Upper lobe of right lung (tissue), 1 donor: ENCODE data around the gene CDH15. TPM values are rescaled to one million over a fixed set of nuclear protein-coding genes. Genes with fewer than 3 reads are reported as not detected.

Experiments used
- ATAC-seq: fragments of 200-7000 bp; cut with Tn5 transposase; one replicate; pipeline ENCODE4 v1.9.1; 2020; ENCODE audit warnings: mild to moderate bottlenecking, moderate library complexity
- DNase-seq: peaks from one replicate; pipeline ENCODE4 v3.0.0-alpha.2; 2020
- H3K27ac ChIP-seq: fragments of 200-600 bp; one replicate; pipeline ENCODE4 v1.8.0; 2022
- H3K27me3 ChIP-seq: fragments of 200-600 bp; one replicate; pipeline ENCODE4 v1.8.0; 2022; ENCODE audit warnings: mild to moderate bottlenecking
- H3K36me3 ChIP-seq: fragments of 200-600 bp; one replicate; pipeline ENCODE4 v1.8.0; 2022
- H3K4me1 ChIP-seq: fragments of 200-600 bp; one replicate; pipeline ENCODE4 v1.8.0; 2022
- H3K4me3 ChIP-seq: fragments of 200-600 bp; one replicate; pipeline ENCODE4 v1.8.0; 2022; ENCODE audit warnings: mild to moderate bottlenecking
- H3K9me3 ChIP-seq: fragments of 200-600 bp; one replicate; pipeline ENCODE4 v1.8.0; 2022
- intact Hi-C: fragments of 100-400 bp; cut with DNase I; formaldehyde crosslinking; loops from one replicate; pipeline ENCODE4 v1.11.0; 2022
- total RNA-seq: library from RNA; stranded (reverse); fragmentation: NEBNext Ultra II Directional; extraction: Animal tissue kit (Norgen Biotek cat#: 25700); gene quantifications from one replicate; pipeline ENCODE4 v1.2.1, GENCODE V29; 2021
- TF ChIP-seq, protein P1 (sequence below): fragments of 200-600 bp; IDR thresholded peaks from one replicate; pipeline ENCODE4 v1.8.0; 2022; ENCODE audit warnings: antibody characterized with exemption
- donor health status: DM: no; HTN: yes; CAD: no; lungs with severe emphysema.

The CDH15 gene
- total RNA-seq, 1 donor from 2014 or later: 0.43 TPM

DNA sequence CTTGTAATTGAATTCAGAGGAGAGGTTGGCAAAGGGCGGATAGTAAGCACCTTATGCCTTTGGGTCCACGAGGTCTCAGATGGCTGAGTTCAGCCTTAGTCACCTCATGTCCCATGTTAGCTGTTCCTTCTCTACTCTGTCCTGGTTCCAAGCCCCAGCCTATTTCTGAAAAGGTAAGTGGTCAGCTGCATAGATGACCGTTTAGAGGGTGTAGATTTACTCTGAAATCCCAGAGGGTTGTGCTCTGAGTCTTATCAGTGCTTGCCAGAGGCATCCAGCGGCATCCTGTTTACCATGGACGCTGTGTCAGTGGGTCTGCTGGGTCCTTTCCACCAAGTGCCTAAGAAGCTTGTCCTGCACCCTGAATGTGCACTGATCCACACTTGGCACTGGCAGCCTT lies 47.8 kb downstream of the CDH15 start:
- Histone ChIP-seq H3K4me1 (peaks cover 23% of the 10 kb centered on the region), H3K4me3 (no peak overlapping the region), H3K9me3 (no peaks in the 10 kb centered on the region), H3K36me3 (peaks cover 31% of the 10 kb centered on the region), H3K27me3 (no peaks in the 10 kb centered on the region), H3K27ac (no peak overlapping the region)
- TF ChIP-seq, protein P1, sequence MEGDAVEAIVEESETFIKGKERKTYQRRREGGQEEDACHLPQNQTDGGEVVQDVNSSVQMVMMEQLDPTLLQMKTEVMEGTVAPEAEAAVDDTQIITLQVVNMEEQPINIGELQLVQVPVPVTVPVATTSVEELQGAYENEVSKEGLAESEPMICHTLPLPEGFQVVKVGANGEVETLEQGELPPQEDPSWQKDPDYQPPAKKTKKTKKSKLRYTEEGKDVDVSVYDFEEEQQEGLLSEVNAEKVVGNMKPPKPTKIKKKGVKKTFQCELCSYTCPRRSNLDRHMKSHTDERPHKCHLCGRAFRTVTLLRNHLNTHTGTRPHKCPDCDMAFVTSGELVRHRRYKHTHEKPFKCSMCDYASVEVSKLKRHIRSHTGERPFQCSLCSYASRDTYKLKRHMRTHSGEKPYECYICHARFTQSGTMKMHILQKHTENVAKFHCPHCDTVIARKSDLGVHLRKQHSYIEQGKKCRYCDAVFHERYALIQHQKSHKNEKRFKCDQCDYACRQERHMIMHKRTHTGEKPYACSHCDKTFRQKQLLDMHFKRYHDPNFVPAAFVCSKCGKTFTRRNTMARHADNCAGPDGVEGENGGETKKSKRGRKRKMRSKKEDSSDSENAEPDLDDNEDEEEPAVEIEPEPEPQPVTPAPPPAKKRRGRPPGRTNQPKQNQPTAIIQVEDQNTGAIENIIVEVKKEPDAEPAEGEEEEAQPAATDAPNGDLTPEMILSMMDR: no peak
- DNase-seq (no peak), ATAC-seq (no peak)
- intact Hi-C loops: loop anchor here (10.0 kb wide), 1 partner anchor 275 kb away; no protein-coding TSS in a partner anchor

GRCh38 chr16:89221604-89222003 lies 50.1 kb downstream of the CDH15 start:
- H3K9me3 ChIP-seq: no peaks in the 10 kb centered on the region
- TF ChIP-seq, protein P1: no peak
- ATAC-seq (no peak), DNase-seq (no peak)
- no peaks in the 10 kb centered on the region for H3K27me3 ChIP-seq
- no peak overlapping the region for H3K27ac ChIP-seq
- peaks cover 14% of the 10 kb centered on the region for H3K4me1 ChIP-seq
- H3K4me3 ChIP-seq: no peak overlapping the region
- intact Hi-C loops: no loop called here
- H3K36me3 ChIP-seq: peaks cover 49% of the 10 kb centered on the region

DNA sequence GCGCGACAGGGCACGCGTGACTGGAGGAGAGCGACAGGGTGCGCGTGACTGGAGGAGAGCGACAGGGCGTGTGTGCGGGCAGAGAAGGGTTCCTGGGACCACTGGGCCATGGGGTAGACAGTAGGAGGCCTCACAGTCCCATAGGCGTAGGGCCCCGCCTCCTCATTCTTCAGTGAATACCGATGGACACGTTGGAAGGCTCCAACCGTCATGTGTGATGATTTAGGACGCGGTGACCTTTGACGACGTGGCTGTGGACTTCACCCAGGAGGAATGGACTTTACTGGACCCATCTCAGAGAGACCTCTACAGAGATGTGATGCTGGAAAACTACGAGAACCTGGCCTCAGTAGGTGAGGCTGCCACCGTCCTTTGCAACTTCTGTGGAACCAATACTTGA lies 51.4 kb downstream of the CDH15 start:
- Histone ChIP-seq H3K27me3 (no peaks in the 10 kb centered on the region), H3K36me3 (peaks cover 62% of the 10 kb centered on the region), H3K4me1 (peaks cover 13% of the 10 kb centered on the region), H3K9me3 (no peaks in the 10 kb centered on the region), H3K4me3 (no peak overlapping the region), H3K27ac (no peak overlapping the region)
- TF ChIP-seq, protein P1: no peak
- DNase-seq: no peak
- ATAC-seq: no peak
- intact Hi-C loops: no loop called here

DNA sequence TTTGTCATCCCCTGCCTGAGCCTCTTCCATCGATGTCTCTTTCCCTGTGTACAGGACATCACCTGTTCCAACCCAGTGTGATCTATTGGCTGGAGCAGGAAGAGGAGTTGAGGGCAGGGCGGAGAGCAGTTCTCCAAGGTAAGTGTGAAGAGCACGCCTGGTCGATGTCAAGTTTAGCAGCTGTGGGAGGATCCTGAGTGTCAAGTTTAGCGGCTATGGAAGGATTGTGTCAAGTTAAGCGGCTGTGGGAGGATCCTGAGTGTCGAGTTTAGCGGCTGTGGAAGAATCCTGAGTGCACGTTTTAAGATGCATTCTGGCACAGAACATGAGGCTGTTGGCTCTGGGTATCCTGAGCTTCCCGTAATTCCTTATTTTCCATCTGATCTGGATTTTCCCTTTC lies 53.1 kb downstream of the CDH15 start:
- H3K9me3 ChIP-seq: no peaks in the 10 kb centered on the region
- no peak overlapping the region for H3K27ac ChIP-seq
- TF ChIP-seq, protein P1: no peak
- no peaks in the 10 kb centered on the region for H3K4me1 ChIP-seq
- intact Hi-C loops: no loop called here
- H3K27me3 ChIP-seq: no peaks in the 10 kb centered on the region
- ATAC-seq (no peak), DNase-seq (no peak)
- peaks cover 69% of the 10 kb centered on the region for H3K36me3 ChIP-seq
- no peak overlapping the region for H3K4me3 ChIP-seq

GRCh38 chr16:89230255-89230654 lies 58.7 kb downstream of the CDH15 start:
- ATAC-seq (peak; percentile 7), DNase-seq (no peak)
- H3K4me3 ChIP-seq: no peak overlapping the region
- no peak overlapping the region for H3K27ac ChIP-seq
- H3K4me1 ChIP-seq: peaks cover 6% of the 10 kb centered on the region
- H3K27me3 ChIP-seq: no peaks in the 10 kb centered on the region
- peaks cover 58% of the 10 kb centered on the region for H3K36me3 ChIP-seq
- intact Hi-C loops: no loop called here
- TF ChIP-seq, protein P1: no peak
- no peaks in the 10 kb centered on the region for H3K9me3 ChIP-seq

DNA sequence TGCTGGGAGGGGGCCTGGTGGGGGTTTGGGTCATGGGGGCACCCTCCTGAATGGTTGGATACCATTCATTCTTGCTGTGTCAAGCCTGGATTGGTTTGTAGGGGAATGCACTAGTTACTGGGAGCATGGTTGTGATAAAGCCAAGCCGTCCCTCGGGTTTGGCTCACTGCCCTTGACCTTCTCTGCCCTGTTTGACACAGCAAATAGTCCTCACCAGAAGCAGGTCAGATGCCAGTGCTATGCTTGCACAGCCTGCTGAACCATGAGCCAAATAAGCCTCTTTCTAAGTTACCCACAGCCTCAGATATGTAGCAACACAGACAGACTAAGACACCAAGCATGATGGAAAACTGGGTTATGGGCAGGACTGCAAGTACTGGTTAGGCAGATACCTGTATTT lies 60.6 kb downstream of the CDH15 start:
- Histone ChIP-seq H3K9me3 (no peaks in the 10 kb centered on the region), H3K27me3 (no peaks in the 10 kb centered on the region), H3K36me3 (peaks cover 39% of the 10 kb centered on the region), H3K4me3 (no peak overlapping the region), H3K27ac (no peak overlapping the region), H3K4me1 (peaks cover 6% of the 10 kb centered on the region)
- TF ChIP-seq, protein P1: no peak
- intact Hi-C loops: no loop called here
- ATAC-seq: no peak
- no peak for DNase-seq
